DMS 273 (cell line): Measurements from ENCODE around the gene HES5.

Source experiments
- DNase-seq: peaks from one replicate; lab custom pipeline; 2025; ENCODE audit not compliant: unreplicated experiment; lab: John Stamatoyannopoulos, UW

Gene HES5

GRCh38 chr1:2502661-2503553 is 27.2 kb downstream of the HES5 start:
- DNase-seq = no peak

GRCh38 chr1:2502210-2502609 is 27.9 kb downstream of the HES5 start:
- no peak for DNase-seq

- no peak for DNase-seq
These were observed 28.3 kb downstream of the HES5 start for GRCh38 chr1:2501820-2502119.

GRCh38 chr1:2501041-2501819 is 28.8 kb downstream of the HES5 start:
- DNase-seq = no peak

- no peak for DNase-seq
These were observed 30.0 kb downstream of the HES5 start for GRCh38 chr1:2499986-2500596.

- DNase-seq = no peak
These were observed 30.8 kb downstream of the HES5 start for GRCh38 chr1:2499260-2499659.

- DNase-seq = no peak
These were observed 31.4 kb downstream of the HES5 start for GRCh38 chr1:2498648-2499047.

- DNase-seq = peak; percentile 33
These were observed 32.2 kb downstream of the HES5 start for GRCh38 chr1:2497891-2498290.

GRCh38 chr1:2496746-2497145 is 33.3 kb downstream of the HES5 start:
- no peak for DNase-seq

- no peak for DNase-seq
These were observed 33.9 kb downstream of the HES5 start for GRCh38 chr1:2496087-2496622.

- no peak for DNase-seq
These were observed 34.5 kb downstream of the HES5 start for GRCh38 chr1:2495546-2495945.

GRCh38 chr1:2495026-2495425 is 35.0 kb downstream of the HES5 start:
- DNase-seq = no peak

- no peak for DNase-seq
These were observed 35.8 kb downstream of the HES5 start for GRCh38 chr1:2494323-2494693.

GRCh38 chr1:2493691-2494322 is 36.3 kb downstream of the HES5 start:
- DNase-seq = no peak

GRCh38 chr1:2493218-2493617 is 36.8 kb downstream of the HES5 start:
- DNase-seq = peak; percentile 42

GRCh38 chr1:2492091-2492490 is 38.0 kb downstream of the HES5 start:
- no peak for DNase-seq

- DNase-seq = no peak
These were observed 40.4 kb downstream of the HES5 start for GRCh38 chr1:2489615-2490014.

GRCh38 chr1:2488688-2489087 is 41.4 kb downstream of the HES5 start:
- no peak for DNase-seq

GRCh38 chr1:2486558-2486957 is 43.5 kb downstream of the HES5 start:
- no peak for DNase-seq

- DNase-seq = no peak
These were observed 44.0 kb downstream of the HES5 start for GRCh38 chr1:2486041-2486440.

- no peak for DNase-seq
These were observed 46.1 kb downstream of the HES5 start for GRCh38 chr1:2483970-2484369.
